ENCODE results near the gene CD4.

The CD4 gene

DNA sequence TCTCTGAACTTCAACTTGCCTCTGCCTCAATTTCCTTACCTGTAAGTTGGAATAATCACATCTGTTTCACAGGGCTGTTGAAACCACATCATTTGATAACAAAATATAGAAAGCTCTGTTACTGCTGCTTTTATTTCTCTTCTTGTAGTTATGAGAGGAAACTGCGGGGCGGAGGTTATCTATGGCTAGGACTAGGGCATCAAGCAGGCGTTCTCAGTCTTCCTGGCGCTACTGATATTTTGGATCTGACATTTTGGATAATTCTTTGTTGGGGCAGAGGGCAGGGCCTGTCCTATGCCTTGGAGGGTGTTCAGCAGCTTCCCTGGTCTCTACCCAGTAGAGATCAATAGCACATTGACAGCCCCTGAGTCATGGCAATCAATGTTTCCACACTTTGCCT is 42.8 kb downstream of the CD4 start:
- TF ChIP-seq, protein P1, sequence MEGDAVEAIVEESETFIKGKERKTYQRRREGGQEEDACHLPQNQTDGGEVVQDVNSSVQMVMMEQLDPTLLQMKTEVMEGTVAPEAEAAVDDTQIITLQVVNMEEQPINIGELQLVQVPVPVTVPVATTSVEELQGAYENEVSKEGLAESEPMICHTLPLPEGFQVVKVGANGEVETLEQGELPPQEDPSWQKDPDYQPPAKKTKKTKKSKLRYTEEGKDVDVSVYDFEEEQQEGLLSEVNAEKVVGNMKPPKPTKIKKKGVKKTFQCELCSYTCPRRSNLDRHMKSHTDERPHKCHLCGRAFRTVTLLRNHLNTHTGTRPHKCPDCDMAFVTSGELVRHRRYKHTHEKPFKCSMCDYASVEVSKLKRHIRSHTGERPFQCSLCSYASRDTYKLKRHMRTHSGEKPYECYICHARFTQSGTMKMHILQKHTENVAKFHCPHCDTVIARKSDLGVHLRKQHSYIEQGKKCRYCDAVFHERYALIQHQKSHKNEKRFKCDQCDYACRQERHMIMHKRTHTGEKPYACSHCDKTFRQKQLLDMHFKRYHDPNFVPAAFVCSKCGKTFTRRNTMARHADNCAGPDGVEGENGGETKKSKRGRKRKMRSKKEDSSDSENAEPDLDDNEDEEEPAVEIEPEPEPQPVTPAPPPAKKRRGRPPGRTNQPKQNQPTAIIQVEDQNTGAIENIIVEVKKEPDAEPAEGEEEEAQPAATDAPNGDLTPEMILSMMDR (IDR thresholded peaks at IDR 0.05), result no peak
- no peak for TF ChIP-seq ZFX (IDR thresholded peaks at IDR 0.05; ENCODE audit: borderline replicate concordance)

DNA sequence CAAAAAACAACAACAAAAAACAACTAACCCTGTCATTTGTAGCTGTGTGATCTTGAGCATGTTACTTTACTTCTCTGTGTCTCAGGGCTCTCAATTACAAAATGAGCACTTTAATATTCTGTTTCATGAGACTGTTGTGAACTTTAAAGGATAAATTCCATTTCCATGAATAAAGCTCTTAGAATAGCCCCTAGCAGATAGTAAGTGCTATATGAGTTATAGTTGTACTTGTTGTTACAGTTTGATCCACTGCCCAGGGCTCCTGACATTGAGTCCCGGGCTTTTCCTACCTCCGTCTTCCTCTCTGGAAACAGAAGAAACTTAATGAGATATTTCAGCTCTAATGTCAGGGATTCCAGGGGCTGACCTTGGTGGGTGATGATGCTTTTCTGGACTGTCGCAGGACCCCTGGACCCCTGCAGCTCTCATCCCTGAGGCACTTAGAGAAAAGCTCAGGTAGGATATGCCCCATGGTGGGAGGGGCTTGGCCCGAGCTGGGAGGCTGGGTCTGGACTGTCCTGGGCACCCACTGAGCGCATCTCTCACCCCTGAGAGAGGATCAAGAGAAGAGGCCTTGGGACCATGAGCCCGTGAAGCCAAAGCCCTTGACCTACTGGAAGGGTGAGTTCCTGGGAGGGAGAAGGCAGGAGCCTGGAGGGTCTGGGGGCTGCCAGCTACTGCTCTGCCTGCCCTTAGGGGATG is 44.0 kb downstream of the CD4 start:
- peak overlapping the region; percentile 25; the same call in 1 of the 2 replicates for H3K27ac ChIP-seq
- no peak for TF ChIP-seq ZFX (IDR thresholded peaks at IDR 0.05; ENCODE audit: borderline replicate concordance)
- TF ChIP-seq, protein P1 (IDR thresholded peaks at IDR 0.05), result no peak

More for the DNA sequence above, 42.8 kb downstream of the CD4 start:
- peak overlapping the region; percentile 26; the same call in 1 of the 2 replicates for H3K27ac ChIP-seq

DNA sequence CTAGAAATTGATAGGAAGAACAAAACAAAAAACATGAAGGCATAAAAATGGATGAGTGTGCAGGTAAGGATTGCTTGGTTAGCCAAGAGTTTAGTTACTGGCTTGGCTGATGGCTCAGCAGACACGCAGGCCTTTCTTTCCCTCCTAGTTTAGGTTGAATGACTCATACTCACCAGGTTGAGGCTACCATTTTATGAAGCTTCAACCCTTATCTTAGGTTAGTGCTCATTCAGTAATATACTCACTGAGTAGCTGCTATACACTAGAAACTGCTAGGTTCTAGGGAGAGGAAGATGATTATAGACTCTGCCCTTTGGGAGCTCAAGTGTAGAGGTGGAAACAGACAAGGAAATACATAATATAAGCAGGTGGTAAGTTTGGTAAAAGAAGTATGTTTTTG is 44.9 kb downstream of the CD4 start:
- H3K27ac ChIP-seq, result peak overlapping the region; percentile 25
- TF ChIP-seq, protein P1 (IDR thresholded peaks at IDR 0.05), result no peak
- TF ChIP-seq ZFX (IDR thresholded peaks at IDR 0.05; ENCODE audit: borderline replicate concordance), result no peak

DNA sequence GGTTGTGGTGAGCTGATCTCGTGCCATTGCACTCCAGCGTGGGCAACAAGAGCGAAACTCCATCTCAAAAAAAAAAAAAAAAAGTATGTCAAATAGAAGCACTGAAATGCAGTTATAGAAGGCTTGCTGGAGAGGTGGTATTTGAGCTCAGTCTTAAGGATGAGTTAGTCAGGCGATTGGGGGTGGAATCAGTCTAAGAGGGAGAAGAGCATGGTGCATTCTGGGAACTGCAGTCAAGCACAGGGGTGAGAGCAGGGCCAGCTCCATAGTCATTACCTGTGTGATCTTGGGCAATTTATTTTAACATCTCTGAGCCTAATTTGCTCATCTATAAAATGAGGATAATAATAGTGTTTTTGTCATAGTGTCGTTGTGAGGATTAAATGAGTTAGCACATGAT is 45.5 kb downstream of the CD4 start:
- no peak for TF ChIP-seq ZFX (IDR thresholded peaks at IDR 0.05; ENCODE audit: borderline replicate concordance)
- TF ChIP-seq, protein P1 (IDR thresholded peaks at IDR 0.05), result no peak

DNA sequence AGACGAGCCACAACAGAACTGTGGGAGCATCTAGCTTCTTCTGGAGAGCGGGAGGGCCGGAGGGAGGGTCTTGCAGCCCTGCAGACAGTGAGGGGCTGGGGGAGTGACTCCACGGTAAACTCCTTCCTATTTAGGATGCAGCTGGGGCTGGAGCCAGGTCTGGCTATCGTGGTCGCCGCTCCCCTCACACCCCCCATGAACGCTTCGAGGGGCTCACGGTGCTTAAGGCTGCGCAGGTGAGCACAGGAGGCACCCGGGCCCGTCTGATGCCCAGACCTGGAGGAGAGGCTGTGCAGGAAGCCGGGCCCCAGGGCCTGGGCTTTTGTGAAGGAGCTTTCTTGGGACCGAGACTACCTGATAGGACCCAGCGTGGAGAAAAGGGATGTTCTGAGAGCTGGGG is 47.5 kb downstream of the CD4 start:
- no peak for TF ChIP-seq ZFX (IDR thresholded peaks at IDR 0.05; ENCODE audit: borderline replicate concordance)
- TF ChIP-seq, protein P1 (IDR thresholded peaks at IDR 0.05), result no peak
- H3K27ac ChIP-seq, result peak overlapping the region; percentile 25; the same call in 1 of the 2 replicates

More for the DNA sequence above, 45.5 kb downstream of the CD4 start:
- H3K27ac ChIP-seq, result peak overlapping the region; percentile 25

DNA sequence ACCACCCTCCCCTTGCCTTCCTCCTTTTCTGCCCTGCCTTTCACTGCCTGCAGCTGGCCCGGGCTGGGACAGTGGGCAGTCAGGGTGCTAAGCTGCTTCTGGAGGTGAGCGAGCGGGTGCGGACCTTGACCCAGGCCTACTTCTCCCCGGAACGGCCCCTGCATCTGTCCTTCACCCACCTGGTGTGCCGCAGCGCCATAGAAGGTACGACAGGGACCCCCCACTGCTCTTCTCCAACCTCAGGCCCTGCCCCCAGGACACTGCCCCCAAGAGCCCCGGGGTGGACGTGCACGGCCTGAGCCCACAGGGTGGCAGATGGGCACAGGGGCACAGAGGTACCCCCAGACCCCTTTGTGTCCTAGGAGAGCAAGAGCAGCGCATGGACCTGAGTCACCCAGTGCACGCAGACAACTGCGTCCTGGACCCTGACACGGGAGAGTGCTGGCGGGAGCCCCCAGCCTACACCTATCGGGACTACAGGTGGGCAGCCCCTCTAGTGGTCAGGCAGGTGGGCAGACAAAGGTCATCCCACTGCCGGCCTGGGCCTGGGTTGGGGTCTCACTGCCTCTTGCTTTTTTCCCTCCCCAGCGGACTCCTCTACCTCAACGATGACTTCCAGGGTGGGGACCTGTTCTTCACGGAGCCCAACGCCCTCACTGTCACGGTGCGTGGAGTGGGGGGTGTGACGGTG is 48.2 kb downstream of the CD4 start:
- TF ChIP-seq ZFX (IDR thresholded peaks at IDR 0.05; ENCODE audit: borderline replicate concordance), result no peak
- TF ChIP-seq, protein P1 (IDR thresholded peaks at IDR 0.05), result no peak
- H3K27ac ChIP-seq, result no peak overlapping the region

DNA sequence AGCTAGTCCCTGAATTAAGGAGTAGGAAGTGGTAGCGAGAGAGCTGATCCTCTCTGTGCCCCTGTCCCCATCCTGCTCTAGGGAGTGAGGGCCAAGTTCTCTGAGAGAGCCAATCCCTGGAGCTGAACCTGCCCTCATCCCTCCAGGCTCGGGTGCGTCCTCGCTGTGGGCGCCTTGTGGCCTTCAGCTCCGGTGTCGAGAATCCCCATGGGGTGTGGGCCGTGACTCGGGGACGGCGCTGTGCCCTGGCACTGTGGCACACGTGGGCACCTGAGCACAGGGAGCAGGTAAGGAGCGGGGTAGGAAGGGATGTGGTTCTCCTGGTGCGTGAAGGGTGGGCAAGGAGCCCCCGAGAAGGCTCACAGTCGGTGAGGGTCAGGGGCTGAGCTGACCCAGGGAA is 49.5 kb downstream of the CD4 start:
- no peak for TF ChIP-seq ZFX (IDR thresholded peaks at IDR 0.05; ENCODE audit: borderline replicate concordance)
- TF ChIP-seq, protein P1 (IDR thresholded peaks at IDR 0.05), result no peak
- no peak overlapping the region for H3K27ac ChIP-seq
